Peyer's patch (tissue), 4 donors: ENCODE measurements around the gene PAN3. TPM values are rescaled to one million over a fixed set of nuclear protein-coding genes. Genes with fewer than 3 reads are reported as not detected.

Experiments
- DNase-seq, 3 donors: peaks; one replicate each; pipeline ENCODE4 v3.0.0-alpha.2; 2017 to 2019
- H3K27ac ChIP-seq, 4 donors: fragments of 200-600 bp; sonication (generic); one replicate each; pipeline ENCODE4 v1.5.1; 2016 to 2019
- H3K27me3 ChIP-seq, 2 donors: fragments of 200-600 bp; sonication (generic); one replicate each; pipeline ENCODE4 v1.5.1; 2019
- H3K36me3 ChIP-seq, 3 donors: fragments of 200-600 bp; sonication (generic); one replicate each; pipeline ENCODE4 v1.5.1; 2016 to 2019
- H3K4me1 ChIP-seq, 4 donors: fragments of 200-600 bp; sonication (generic); one replicate each; pipeline ENCODE4 v1.5.1; 2016 to 2019
- H3K4me3 ChIP-seq, 4 donors: fragments of 200-600 bp; sonication (generic); 1 replicate in 3 of 4; 2 replicates in 1 of 4; pipeline ENCODE4 v1.5.1; 2016 to 2019; ENCODE audit warnings: mild to moderate bottlenecking in 1 of 4
- H3K9me3 ChIP-seq, 4 donors: fragments of 200-600 bp; sonication (generic); one replicate each; pipeline ENCODE4 v1.5.1; 2016 to 2019; ENCODE audit warnings: mild to moderate bottlenecking in 1 of 4
- CTCF ChIP-seq, 6 experiments: fragments of 450-650 bp in 4 of 6; fragments of 200-600 bp in 2 of 6; sonication (generic) in 1 of 6; IDR thresholded peaks; one replicate each; pipeline ENCODE4 v1.5.1; 2017 to 2019; ENCODE audit warnings: antibody characterized with exemption in 6 of 6, mild to moderate bottlenecking in 3 of 6, moderate library complexity in 1 of 6
- POLR2A ChIP-seq, 2 donors: fragments of 450-650 bp; IDR thresholded peaks; one replicate each; pipeline ENCODE4 v1.5.1; 2017; ENCODE audit warnings: antibody characterized with exemption in 2 of 2, mild to moderate bottlenecking in 2 of 2, moderate library complexity in 2 of 2
- total RNA-seq, 4 donors: library from RNA; depleted of rRNA; stranded (reverse); fragments of >200 nt; gene quantifications; one replicate each; pipeline ENCODE4 v1.1.0, GENCODE V29; 2016

The PAN3 gene
- total RNA-seq, 4 donors from 2014 or later = 30.6 to 67.7 (median 48.5) TPM

- no peak for DNase-seq
- no peaks in the 10 kb centered on the region for H3K27me3 ChIP-seq
- no peak overlapping the region for H3K27ac ChIP-seq
- no peaks in the 10 kb centered on the region for H3K9me3 ChIP-seq
- no peak overlapping the region for H3K4me3 ChIP-seq
- no peak for TF ChIP-seq CTCF (IDR thresholded peaks at IDR 0.05)
- no peak for TF ChIP-seq POLR2A (IDR thresholded peaks at IDR 0.05)
- no peaks in the 10 kb centered on the region for H3K4me1 ChIP-seq
- H3K36me3 ChIP-seq = peaks cover 0 to 11% (median 0%) of the 10 kb centered on the region in 3 donors
Measured at GRCh38 chr13:28220166-28220565, 81.8 kb downstream of the PAN3 start.

- Histone ChIP-seq H3K36me3 (peaks cover 0 to 23% (median 0%) of the 10 kb centered on the region in 3 donors), H3K4me1 (no peaks in the 10 kb centered on the region), H3K27me3 (no peaks in the 10 kb centered on the region), H3K27ac (no peak overlapping the region), H3K4me3 (no peak overlapping the region), H3K9me3 (no peaks in the 10 kb centered on the region)
- DNase-seq = no peak
- TF ChIP-seq CTCF (IDR thresholded peaks at IDR 0.05) (no peak), POLR2A (IDR thresholded peaks at IDR 0.05) (no peak)
Measured at GRCh38 chr13:28229522-28230411, 91.4 kb downstream of the PAN3 start.

GRCh38 chr13:28231642-28232041 is 93.3 kb downstream of the PAN3 start:
- TF ChIP-seq CTCF (IDR thresholded peaks at IDR 0.05) (no peak), POLR2A (IDR thresholded peaks at IDR 0.05) (no peak)
- no peak for DNase-seq
- Histone ChIP-seq H3K9me3 (no peaks in the 10 kb centered on the region), H3K4me3 (no peak overlapping the region), H3K4me1 (no peaks in the 10 kb centered on the region), H3K27ac (no peak overlapping the region), H3K36me3 (peaks cover 0 to 23% (median 0%) of the 10 kb centered on the region in 3 donors), H3K27me3 (no peaks in the 10 kb centered on the region)

GRCh38 chr13:28237944-28238343 is 99.6 kb downstream of the PAN3 start:
- Histone ChIP-seq H3K36me3 (peaks cover 0 to 22% (median 0%) of the 10 kb centered on the region in 3 donors), H3K27ac (no peak overlapping the region), H3K4me1 (no peaks in the 10 kb centered on the region), H3K27me3 (no peaks in the 10 kb centered on the region), H3K4me3 (no peak overlapping the region), H3K9me3 (no peaks in the 10 kb centered on the region)
- no peak for TF ChIP-seq CTCF (IDR thresholded peaks at IDR 0.05)
- TF ChIP-seq POLR2A (IDR thresholded peaks at IDR 0.05) = no peak
- DNase-seq = no peak

GRCh38 chr13:28239374-28239773 is 101.0 kb downstream of the PAN3 start:
- no peaks in the 10 kb centered on the region for H3K4me1 ChIP-seq
- peaks cover 0 to 13% (median 0%) of the 10 kb centered on the region in 3 donors for H3K36me3 ChIP-seq
- no peak for DNase-seq
- TF ChIP-seq POLR2A (IDR thresholded peaks at IDR 0.05) = no peak
- no peak for TF ChIP-seq CTCF (IDR thresholded peaks at IDR 0.05)
- H3K9me3 ChIP-seq = no peaks in the 10 kb centered on the region
- H3K4me3 ChIP-seq = no peak overlapping the region
- H3K27ac ChIP-seq = no peak overlapping the region
- H3K27me3 ChIP-seq = no peaks in the 10 kb centered on the region
